Measurements from ENCODE around the gene GRIA3. TPM values are rescaled to one million over a fixed set of nuclear protein-coding genes. Genes with fewer than 3 reads are reported as not detected.
"Not testable (repeated sequence)": the region's sequence is repeated elsewhere in the genome, so short reads cannot be mapped to it uniquely, and the experiment has no call there.

Gene GRIA3
- total and polyA plus RNA-seq, 2 donors = 0.61 to 1.2 TPM

DNA sequence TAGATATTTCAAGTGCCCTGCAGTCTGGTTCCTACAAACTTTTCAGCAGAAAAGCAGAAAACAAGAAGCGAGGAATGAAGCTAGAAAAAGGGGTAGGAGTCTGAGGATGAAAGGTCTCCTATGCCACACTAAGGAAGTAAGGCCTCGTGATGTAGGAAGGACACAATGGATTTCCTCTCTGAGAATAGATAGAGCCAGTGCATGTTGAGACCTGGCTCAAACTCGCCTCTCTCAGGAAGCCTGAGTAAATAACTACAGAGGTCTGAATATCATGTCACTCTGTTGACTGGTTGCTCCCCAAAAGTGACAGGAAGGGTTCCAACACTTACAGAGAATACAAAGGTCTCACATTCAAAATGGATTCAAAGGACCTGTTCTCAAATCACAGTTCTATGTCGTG is 93.3 kb downstream of the GRIA3 start:
- H3K9me3 ChIP-seq (ENCODE audit: control insufficient read depth in 2 of 2, insufficient read depth in 1 of 2, low read length in 1 of 2) = no peaks in the 10 kb centered on the region
- 56% methylated on average over 4 of the region's 4 CpGs for WGBS
- no peaks in the 10 kb centered on the region for H3K4me1 ChIP-seq (ENCODE audit: control insufficient read depth in 2 of 2, insufficient read depth in 2 of 2, low read length in 2 of 2)
- H3K4me3 ChIP-seq (ENCODE audit: low read length in 2 of 2) = no peak overlapping the region
- DNase-seq (ENCODE audit: low read depth in 6 of 9, low spot score in 9 of 9) = no peak
- H3K36me3 ChIP-seq (ENCODE audit: control insufficient read depth in 2 of 2, insufficient read depth in 2 of 2, low read length in 1 of 2) = no peaks in the 10 kb centered on the region
- no peaks in the 10 kb centered on the region for H3K27me3 ChIP-seq (ENCODE audit: control insufficient read depth in 2 of 2, insufficient read depth in 1 of 2, low read length in 1 of 2)
- no peak overlapping the region for H3K27ac ChIP-seq (ENCODE audit: low read depth in 1 of 2, low read length in 1 of 2)

DNA sequence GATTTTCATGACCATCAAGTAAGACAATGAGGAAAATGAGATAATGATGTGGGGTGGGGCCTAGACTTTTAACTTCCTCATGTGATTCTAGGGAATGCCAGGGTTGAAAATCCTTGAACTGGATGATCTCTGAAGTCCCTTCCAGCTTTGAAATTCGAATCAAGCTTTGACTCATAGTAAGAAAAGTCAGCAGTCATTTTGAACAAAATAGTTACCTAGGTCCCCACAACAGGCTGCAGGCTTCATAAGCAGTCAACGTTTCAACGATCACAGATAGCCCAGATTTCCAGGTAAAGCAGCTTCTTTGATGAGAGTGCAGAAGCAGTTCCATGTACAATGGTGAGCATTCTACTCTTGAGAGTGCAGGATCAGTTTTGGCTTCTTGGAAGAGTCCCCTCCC is 93.7 kb downstream of the GRIA3 start:
- no peak overlapping the region for H3K4me3 ChIP-seq (ENCODE audit: low read length in 2 of 2)
- no peaks in the 10 kb centered on the region for H3K4me1 ChIP-seq (ENCODE audit: control insufficient read depth in 2 of 2, insufficient read depth in 2 of 2, low read length in 2 of 2)
- H3K27ac ChIP-seq (ENCODE audit: low read depth in 1 of 2, low read length in 1 of 2) = no peak overlapping the region

DNA sequence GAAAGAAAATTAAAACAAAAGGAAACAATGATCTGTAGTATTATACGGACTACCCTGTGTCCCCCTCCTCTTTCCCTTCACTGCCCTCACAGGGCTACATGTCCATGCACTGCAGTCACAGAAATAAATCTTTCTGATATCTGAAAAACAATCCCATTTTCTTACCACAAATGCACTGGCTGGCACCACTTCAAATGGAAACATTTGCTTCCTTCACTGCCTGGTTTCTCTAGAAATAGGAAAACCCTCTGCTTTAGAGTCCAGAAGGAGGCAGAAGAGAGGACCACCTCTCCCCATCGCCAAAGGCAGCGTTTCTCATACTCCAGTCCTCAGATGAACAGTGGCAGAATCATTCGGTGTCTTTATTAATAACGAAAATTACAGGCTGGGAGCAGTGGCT is 98.2 kb downstream of the GRIA3 start:
- Histone ChIP-seq H3K27me3 (ENCODE audit: control insufficient read depth in 2 of 2, insufficient read depth in 1 of 2, low read length in 1 of 2) (no peaks in the 10 kb centered on the region), H3K36me3 (ENCODE audit: control insufficient read depth in 2 of 2, insufficient read depth in 2 of 2, low read length in 1 of 2) (no peaks in the 10 kb centered on the region), H3K4me1 (ENCODE audit: control insufficient read depth in 2 of 2, insufficient read depth in 2 of 2, low read length in 2 of 2) (no peaks in the 10 kb centered on the region), H3K9me3 (ENCODE audit: control insufficient read depth in 2 of 2, insufficient read depth in 1 of 2, low read length in 1 of 2) (no peaks in the 10 kb centered on the region), H3K4me3 (ENCODE audit: low read length in 2 of 2) (no peak overlapping the region), H3K27ac (ENCODE audit: low read depth in 1 of 2, low read length in 1 of 2) (no peak overlapping the region)
- WGBS = 89% methylated on average over 5 of the region's 5 CpGs
- no peak for DNase-seq (ENCODE audit: low read depth in 6 of 9, low spot score in 9 of 9)

More for the DNA sequence above, 93.7 kb downstream of the GRIA3 start:
- no peaks in the 10 kb centered on the region for H3K9me3 ChIP-seq (ENCODE audit: control insufficient read depth in 2 of 2, insufficient read depth in 1 of 2, low read length in 1 of 2)
- 80% methylated on average over 3 of the region's 3 CpGs for WGBS
- H3K27me3 ChIP-seq (ENCODE audit: control insufficient read depth in 2 of 2, insufficient read depth in 1 of 2, low read length in 1 of 2) = no peaks in the 10 kb centered on the region
- DNase-seq (ENCODE audit: low read depth in 6 of 9, low spot score in 9 of 9) = no peak
- no peaks in the 10 kb centered on the region for H3K36me3 ChIP-seq (ENCODE audit: control insufficient read depth in 2 of 2, insufficient read depth in 2 of 2, low read length in 1 of 2)

DNA sequence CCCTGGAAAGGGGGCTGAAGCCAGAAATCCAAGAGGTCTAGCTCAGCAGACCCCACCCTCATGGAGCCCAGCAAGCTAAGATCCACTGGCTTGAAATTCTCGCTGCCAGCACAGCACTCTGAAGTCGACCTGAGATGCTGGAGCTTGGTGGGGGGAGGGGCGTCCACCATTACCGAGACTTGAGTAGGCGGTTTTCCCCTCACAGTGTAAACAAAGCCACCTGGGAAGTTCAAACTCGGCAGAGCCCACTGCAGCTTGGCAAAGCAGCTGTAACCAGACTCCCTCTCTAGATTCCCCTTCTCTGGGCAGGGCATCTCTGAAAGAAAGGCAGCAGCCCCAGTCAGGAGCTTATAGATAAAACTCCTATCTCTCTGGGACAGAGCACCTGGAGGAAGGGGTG is 99.3 kb downstream of the GRIA3 start:
- not testable (repeated sequence) for H3K27ac ChIP-seq (ENCODE audit: low read depth in 1 of 2, low read length in 1 of 2); H3K36me3 ChIP-seq (ENCODE audit: control insufficient read depth in 2 of 2, insufficient read depth in 2 of 2, low read length in 1 of 2); H3K4me1 ChIP-seq (ENCODE audit: control insufficient read depth in 2 of 2, insufficient read depth in 2 of 2, low read length in 2 of 2); DNase-seq (ENCODE audit: low read depth in 6 of 9, low spot score in 9 of 9); H3K27me3 ChIP-seq (ENCODE audit: control insufficient read depth in 2 of 2, insufficient read depth in 1 of 2, low read length in 1 of 2); H3K4me3 ChIP-seq (ENCODE audit: low read length in 2 of 2); H3K9me3 ChIP-seq (ENCODE audit: control insufficient read depth in 2 of 2, insufficient read depth in 1 of 2, low read length in 1 of 2)
- WGBS = 69% methylated on average over 6 of the region's 6 CpGs

DNA sequence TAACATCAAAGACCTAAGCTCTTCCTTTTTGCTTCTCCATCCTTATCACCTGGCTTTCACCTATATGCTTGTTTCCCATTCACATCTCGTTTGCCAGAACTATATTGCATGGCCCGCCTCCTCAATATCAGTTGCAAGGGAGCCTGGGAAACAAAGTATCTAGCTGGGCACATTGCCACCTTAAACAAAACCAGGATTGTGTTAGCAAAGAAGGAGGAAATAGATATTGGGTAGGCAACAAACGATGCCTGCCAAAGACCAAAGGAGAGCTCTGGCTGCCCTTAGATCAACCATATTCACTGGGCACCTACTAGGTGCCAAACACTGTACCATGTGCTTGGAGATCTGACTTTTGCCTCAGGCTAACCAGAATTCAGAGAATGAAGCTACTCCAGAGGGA is 107.5 kb downstream of the GRIA3 start:
- H3K4me1 ChIP-seq (ENCODE audit: control insufficient read depth in 2 of 2, insufficient read depth in 2 of 2, low read length in 2 of 2) = no peaks in the 10 kb centered on the region
- H3K36me3 ChIP-seq (ENCODE audit: control insufficient read depth in 2 of 2, insufficient read depth in 2 of 2, low read length in 1 of 2) = no peaks in the 10 kb centered on the region
- H3K9me3 ChIP-seq (ENCODE audit: control insufficient read depth in 2 of 2, insufficient read depth in 1 of 2, low read length in 1 of 2) = no peaks in the 10 kb centered on the region
- no peak overlapping the region for H3K27ac ChIP-seq (ENCODE audit: low read depth in 1 of 2, low read length in 1 of 2)
- no peak for DNase-seq (ENCODE audit: low read depth in 6 of 9, low spot score in 9 of 9)
- 73% methylated on average over 3 of the region's 3 CpGs for WGBS
- no peak overlapping the region for H3K4me3 ChIP-seq (ENCODE audit: low read length in 2 of 2)
- H3K27me3 ChIP-seq (ENCODE audit: control insufficient read depth in 2 of 2, insufficient read depth in 1 of 2, low read length in 1 of 2) = no peaks in the 10 kb centered on the region

DNA sequence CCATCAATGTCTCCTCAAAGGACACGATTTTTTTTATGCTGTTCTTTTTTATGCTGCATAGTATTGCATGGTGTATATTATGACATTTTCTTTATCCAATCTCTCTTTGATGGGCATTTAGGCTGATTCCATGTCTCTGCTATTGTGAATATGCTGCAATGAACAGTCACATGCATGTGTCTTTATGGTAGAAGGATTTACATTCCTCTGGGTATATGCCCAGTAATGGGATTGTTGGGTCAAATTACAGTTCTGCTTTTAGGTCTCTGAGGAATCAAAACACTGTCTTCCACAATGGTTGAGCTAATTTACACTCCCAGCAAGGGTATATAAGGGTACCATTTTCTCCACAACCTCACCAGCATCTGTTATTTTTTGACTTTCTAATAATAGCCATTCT is 113.9 kb downstream of the GRIA3 start:
- no peak overlapping the region for H3K27ac ChIP-seq (ENCODE audit: low read depth in 1 of 2, low read length in 1 of 2)
- no peaks in the 10 kb centered on the region for H3K4me1 ChIP-seq (ENCODE audit: control insufficient read depth in 2 of 2, insufficient read depth in 2 of 2, low read length in 2 of 2)
- no peaks in the 10 kb centered on the region for H3K9me3 ChIP-seq (ENCODE audit: control insufficient read depth in 2 of 2, insufficient read depth in 1 of 2, low read length in 1 of 2)
- WGBS = 90% methylated on average over 1 of the region's 1 CpG
- no peak overlapping the region for H3K4me3 ChIP-seq (ENCODE audit: low read length in 2 of 2)
- H3K27me3 ChIP-seq (ENCODE audit: control insufficient read depth in 2 of 2, insufficient read depth in 1 of 2, low read length in 1 of 2) = no peaks in the 10 kb centered on the region
- no peaks in the 10 kb centered on the region for H3K36me3 ChIP-seq (ENCODE audit: control insufficient read depth in 2 of 2, insufficient read depth in 2 of 2, low read length in 1 of 2)
- no peak for DNase-seq (ENCODE audit: low read depth in 6 of 9, low spot score in 9 of 9)

DNA sequence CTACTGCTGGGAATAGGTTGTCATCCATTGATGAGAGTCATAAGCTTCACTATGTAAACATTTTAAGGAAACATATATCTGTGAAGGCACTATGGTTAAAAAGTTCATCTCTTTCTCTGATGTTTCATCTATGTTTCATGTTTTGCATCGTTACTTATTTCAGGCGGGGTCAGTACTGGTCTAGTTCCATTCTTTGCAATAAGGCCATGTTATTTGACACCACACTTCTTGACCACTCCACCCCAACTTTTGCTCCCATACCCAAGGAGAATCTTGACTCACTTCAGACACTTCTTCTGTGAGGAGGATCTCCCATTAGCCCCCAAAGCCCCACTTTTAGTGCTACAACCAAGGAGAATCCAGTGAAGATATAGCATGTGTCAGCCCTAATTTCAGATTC is 119.4 kb downstream of the GRIA3 start:
- Histone ChIP-seq H3K4me3 (ENCODE audit: low read length in 2 of 2) (no peak overlapping the region), H3K4me1 (ENCODE audit: control insufficient read depth in 2 of 2, insufficient read depth in 2 of 2, low read length in 2 of 2) (no peaks in the 10 kb centered on the region), H3K27me3 (ENCODE audit: control insufficient read depth in 2 of 2, insufficient read depth in 1 of 2, low read length in 1 of 2) (no peaks in the 10 kb centered on the region), H3K27ac (ENCODE audit: low read depth in 1 of 2, low read length in 1 of 2) (no peak overlapping the region), H3K9me3 (ENCODE audit: control insufficient read depth in 2 of 2, insufficient read depth in 1 of 2, low read length in 1 of 2) (no peaks in the 10 kb centered on the region), H3K36me3 (ENCODE audit: control insufficient read depth in 2 of 2, insufficient read depth in 2 of 2, low read length in 1 of 2) (no peaks in the 10 kb centered on the region)
- WGBS = 91% methylated on average over 2 of the region's 2 CpGs
- no peak for DNase-seq (ENCODE audit: low read depth in 6 of 9, low spot score in 9 of 9)

DNA sequence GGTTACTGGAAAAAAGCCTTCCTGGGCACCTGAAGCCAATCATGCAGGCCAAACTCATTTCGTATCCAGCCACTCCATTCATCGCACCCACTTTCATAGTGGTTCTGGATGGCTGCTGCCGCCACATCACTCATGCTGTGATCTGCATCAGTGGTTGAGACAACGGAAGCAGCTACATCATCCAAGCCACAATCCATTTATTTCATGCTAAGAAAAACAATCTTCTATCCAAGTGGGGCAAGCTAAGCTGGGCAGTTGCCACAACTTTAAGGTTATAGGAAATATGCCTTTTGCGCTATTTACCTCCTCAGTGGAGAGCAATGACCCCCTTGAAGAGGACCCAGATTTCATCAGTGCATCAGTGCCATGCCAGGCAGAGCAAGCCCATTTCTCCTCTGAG is 124.6 kb downstream of the GRIA3 start:
- Histone ChIP-seq H3K36me3 (ENCODE audit: control insufficient read depth in 2 of 2, insufficient read depth in 2 of 2, low read length in 1 of 2) (no peaks in the 10 kb centered on the region), H3K4me3 (ENCODE audit: low read length in 2 of 2) (no peak overlapping the region), H3K4me1 (ENCODE audit: control insufficient read depth in 2 of 2, insufficient read depth in 2 of 2, low read length in 2 of 2) (no peaks in the 10 kb centered on the region), H3K27ac (ENCODE audit: low read depth in 1 of 2, low read length in 1 of 2) (no peak overlapping the region), H3K9me3 (ENCODE audit: control insufficient read depth in 2 of 2, insufficient read depth in 1 of 2, low read length in 1 of 2) (no peaks in the 10 kb centered on the region), H3K27me3 (ENCODE audit: control insufficient read depth in 2 of 2, insufficient read depth in 1 of 2, low read length in 1 of 2) (no peaks in the 10 kb centered on the region)
- no peak for DNase-seq (ENCODE audit: low read depth in 6 of 9, low spot score in 9 of 9)
- 90% methylated on average over 5 of the region's 5 CpGs for WGBS

DNA sequence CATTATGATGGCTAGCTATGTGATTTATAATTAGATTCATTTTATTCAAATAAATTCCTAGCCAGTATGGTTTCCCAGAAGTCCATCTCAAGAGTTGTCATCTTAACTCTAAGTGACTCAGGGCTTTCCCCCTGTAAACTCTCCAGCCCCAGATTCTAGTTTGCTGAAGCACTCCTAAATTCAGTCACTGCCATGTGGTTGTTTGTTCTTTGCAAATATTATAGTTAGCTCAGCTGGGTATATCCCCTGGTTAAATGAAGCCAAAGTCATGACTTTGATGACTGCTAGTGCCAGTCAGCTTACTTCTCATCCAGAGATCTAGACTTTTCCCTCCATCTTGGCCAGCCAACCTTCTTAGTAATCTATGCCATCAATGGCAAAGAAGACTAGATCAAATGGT is 126.0 kb downstream of the GRIA3 start:
- H3K4me3 ChIP-seq (ENCODE audit: low read length in 2 of 2) = no peak overlapping the region
- H3K36me3 ChIP-seq (ENCODE audit: control insufficient read depth in 2 of 2, insufficient read depth in 2 of 2, low read length in 1 of 2) = no peaks in the 10 kb centered on the region
- H3K27ac ChIP-seq (ENCODE audit: low read depth in 1 of 2, low read length in 1 of 2) = no peak overlapping the region
- no peaks in the 10 kb centered on the region for H3K27me3 ChIP-seq (ENCODE audit: control insufficient read depth in 2 of 2, insufficient read depth in 1 of 2, low read length in 1 of 2)
- DNase-seq (ENCODE audit: low read depth in 6 of 9, low spot score in 9 of 9) = no peak
- no peaks in the 10 kb centered on the region for H3K4me1 ChIP-seq (ENCODE audit: control insufficient read depth in 2 of 2, insufficient read depth in 2 of 2, low read length in 2 of 2)
- H3K9me3 ChIP-seq (ENCODE audit: control insufficient read depth in 2 of 2, insufficient read depth in 1 of 2, low read length in 1 of 2) = no peaks in the 10 kb centered on the region

DNA sequence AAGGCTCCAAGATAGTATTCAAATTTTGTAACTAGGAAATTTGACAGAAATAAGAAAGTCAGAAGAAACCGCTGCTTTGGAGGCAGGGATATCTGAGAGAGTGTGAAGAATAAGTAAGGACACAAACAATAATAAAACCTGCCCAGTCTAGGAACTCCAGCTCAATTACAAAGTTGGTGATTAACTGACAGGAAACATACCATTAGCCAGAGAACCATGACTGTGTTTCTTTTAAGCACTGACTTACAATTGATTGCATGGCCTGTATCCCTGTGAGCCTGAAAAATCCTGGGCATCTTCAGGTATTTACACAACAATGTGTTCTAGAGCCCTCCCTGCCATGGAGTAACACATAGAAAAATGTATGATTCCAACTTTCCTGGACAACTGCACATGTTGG is 127.4 kb downstream of the GRIA3 start:
- Histone ChIP-seq H3K4me1 (ENCODE audit: control insufficient read depth in 2 of 2, insufficient read depth in 2 of 2, low read length in 2 of 2) (no peaks in the 10 kb centered on the region), H3K9me3 (ENCODE audit: control insufficient read depth in 2 of 2, insufficient read depth in 1 of 2, low read length in 1 of 2) (no peaks in the 10 kb centered on the region), H3K27me3 (ENCODE audit: control insufficient read depth in 2 of 2, insufficient read depth in 1 of 2, low read length in 1 of 2) (no peaks in the 10 kb centered on the region), H3K36me3 (ENCODE audit: control insufficient read depth in 2 of 2, insufficient read depth in 2 of 2, low read length in 1 of 2) (no peaks in the 10 kb centered on the region), H3K4me3 (ENCODE audit: low read length in 2 of 2) (no peak overlapping the region), H3K27ac (ENCODE audit: low read depth in 1 of 2, low read length in 1 of 2) (no peak overlapping the region)
- 86% methylated on average over 1 of the region's 1 CpG for WGBS
- DNase-seq (ENCODE audit: low read depth in 6 of 9, low spot score in 9 of 9) = no peak
